Mucosa of descending colon (tissue), 3 donors: ENCODE results near the gene FUT1. TPM values are rescaled to one million over a fixed set of nuclear protein-coding genes. Genes with fewer than 3 reads are reported as not detected.
A peak's percentile ranks its signal among the peaks of the same experiment; 100 is the strongest.

Source experiments
- ATAC-seq: fragments of 200-7000 bp; cut with Tn5 transposase; one replicate; pipeline ENCODE4 v1.9.1; 2020; ENCODE audit warnings: mild to moderate bottlenecking, moderate library complexity
- DNase-seq, 3 donors: peaks; one replicate each; pipeline ENCODE4 v3.0.0-alpha.2; 2020
- H3K36me3 ChIP-seq: fragments of 200-600 bp; one replicate; pipeline ENCODE4 v1.8.0; 2021; ENCODE audit warnings: low read depth, mild to moderate bottlenecking
- H3K4me1 ChIP-seq: fragments of 200-600 bp; one replicate; pipeline ENCODE4 v1.8.0; 2021; ENCODE audit warnings: low read depth, mild to moderate bottlenecking
- H3K4me3 ChIP-seq: fragments of 200-600 bp; one replicate; pipeline ENCODE4 v1.8.0; 2021; ENCODE audit warnings: mild to moderate bottlenecking
- H3K9me3 ChIP-seq: fragments of 200-600 bp; one replicate; pipeline ENCODE4 v1.8.0; 2021; ENCODE audit warnings: mild to moderate bottlenecking
- intact Hi-C, 2 donors: fragments of 100-400 bp; cut with DNase I in 1 of 2; cut with micrococcal nuclease in 1 of 2; formaldehyde crosslinking; loops; one replicate each; pipeline versions ENCODE4 v1.11.0 to v1.11.1; 2022; cut with DNase I, micrococcal nuclease
- total RNA-seq, 3 donors: library from RNA; stranded (reverse); fragmentation: NEBNext Ultra II Directional in 2 of 3; extraction: Animal tissue kit (Norgen Biotek cat#: 25700) in 2 of 3; gene quantifications; one replicate each; pipeline versions ENCODE4 v1.2.1 to v1.2.4, GENCODE V29; 2021 to 2023
- TF ChIP-seq, protein P1 (sequence below): fragments of 200-600 bp; IDR thresholded peaks from one replicate; pipeline ENCODE4 v1.8.0; 2022; ENCODE audit warnings: antibody characterized with exemption, mild to moderate bottlenecking
- donor health status: DM: no; HTN: no; CAD: no; lungs with moderate emphysema.
- donor health status: DM: no; HTN: no; CAD: no.
- donor health status: DM: no; HTN: yes; CAD: no.

The FUT1 gene
- total RNA-seq, 3 donors from 2014 or later = 0.17 to 1.5 (median 0.72) TPM

DNA sequence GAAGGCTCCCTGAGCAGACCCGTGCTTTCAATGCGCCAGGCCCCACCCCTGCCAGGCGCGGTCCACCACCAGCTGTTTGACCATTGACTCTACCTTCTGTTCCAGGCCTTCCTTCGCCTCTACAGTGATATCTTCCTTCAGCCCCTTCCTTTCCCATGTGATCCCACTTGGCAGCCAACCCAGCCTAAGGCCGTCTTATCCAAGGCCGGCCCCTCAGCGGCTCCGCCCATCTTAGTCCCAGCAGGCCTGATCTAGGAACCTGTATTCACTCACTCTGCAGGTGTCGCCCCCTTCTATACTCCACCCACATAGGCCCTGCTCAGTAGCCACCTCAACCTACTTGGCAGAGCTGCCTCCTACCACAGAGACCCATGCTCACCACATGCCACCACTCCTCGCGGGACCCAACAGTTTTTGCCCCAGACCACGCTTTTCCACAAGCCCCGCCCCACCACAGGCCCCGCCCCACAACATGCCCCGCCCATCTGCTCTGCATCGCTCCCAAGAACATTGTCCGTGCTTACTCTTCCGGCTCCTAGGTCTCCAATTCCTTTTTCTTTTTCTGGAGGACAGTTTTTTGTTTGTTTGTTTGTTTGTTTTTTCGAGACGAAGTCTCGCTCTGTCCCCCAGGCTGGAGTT lies 15.0 kb downstream of the FUT1 start:
- Histone ChIP-seq H3K36me3 (no peaks in the 10 kb centered on the region), H3K4me3 (no peak overlapping the region), H3K9me3 (no peaks in the 10 kb centered on the region), H3K4me1 (peaks cover 17% of the 10 kb centered on the region)
- TF ChIP-seq, protein P1, sequence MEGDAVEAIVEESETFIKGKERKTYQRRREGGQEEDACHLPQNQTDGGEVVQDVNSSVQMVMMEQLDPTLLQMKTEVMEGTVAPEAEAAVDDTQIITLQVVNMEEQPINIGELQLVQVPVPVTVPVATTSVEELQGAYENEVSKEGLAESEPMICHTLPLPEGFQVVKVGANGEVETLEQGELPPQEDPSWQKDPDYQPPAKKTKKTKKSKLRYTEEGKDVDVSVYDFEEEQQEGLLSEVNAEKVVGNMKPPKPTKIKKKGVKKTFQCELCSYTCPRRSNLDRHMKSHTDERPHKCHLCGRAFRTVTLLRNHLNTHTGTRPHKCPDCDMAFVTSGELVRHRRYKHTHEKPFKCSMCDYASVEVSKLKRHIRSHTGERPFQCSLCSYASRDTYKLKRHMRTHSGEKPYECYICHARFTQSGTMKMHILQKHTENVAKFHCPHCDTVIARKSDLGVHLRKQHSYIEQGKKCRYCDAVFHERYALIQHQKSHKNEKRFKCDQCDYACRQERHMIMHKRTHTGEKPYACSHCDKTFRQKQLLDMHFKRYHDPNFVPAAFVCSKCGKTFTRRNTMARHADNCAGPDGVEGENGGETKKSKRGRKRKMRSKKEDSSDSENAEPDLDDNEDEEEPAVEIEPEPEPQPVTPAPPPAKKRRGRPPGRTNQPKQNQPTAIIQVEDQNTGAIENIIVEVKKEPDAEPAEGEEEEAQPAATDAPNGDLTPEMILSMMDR = no peak
- intact Hi-C loops = no loop called here
- DNase-seq (no peak), ATAC-seq (no peak)

DNA sequence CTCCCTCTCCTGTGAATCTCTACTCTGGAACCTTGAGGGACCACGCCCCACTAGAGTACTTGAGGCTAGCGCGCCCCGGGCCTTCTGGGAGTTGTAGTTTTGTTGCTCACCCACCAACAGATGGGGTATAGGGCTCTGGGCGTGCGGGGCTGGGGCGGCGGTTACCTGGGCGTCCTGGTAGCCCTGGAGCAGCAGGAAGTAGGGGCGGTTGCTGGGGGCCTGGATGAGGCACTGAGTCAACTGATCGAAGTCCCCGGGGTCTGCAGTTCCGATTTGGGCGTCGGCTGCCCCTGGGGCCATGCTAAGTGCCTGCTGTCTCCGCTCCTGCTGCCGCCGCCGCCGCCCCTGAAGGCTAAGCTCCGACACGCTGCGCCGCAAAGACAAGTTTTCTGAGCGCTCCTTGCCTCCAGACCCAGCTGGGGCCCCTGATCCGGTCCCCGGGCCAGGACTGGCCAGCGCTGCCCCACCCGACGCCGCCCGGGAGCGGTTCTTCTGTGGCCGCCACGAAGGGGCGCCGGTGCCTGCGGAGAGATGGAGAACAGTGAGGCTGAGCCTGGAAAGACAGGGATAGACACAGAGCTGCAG lies 17.3 kb downstream of the FUT1 start:
- intact Hi-C loops = no loop called here
- no peak for ATAC-seq
- DNase-seq = peak in 2 of 3 donors; percentile 55 to 60

GRCh38 chr19:48734625-48735024 lies 17.8 kb downstream of the FUT1 start:
- Histone ChIP-seq H3K36me3 (no peaks in the 10 kb centered on the region), H3K4me1 (peaks cover 11% of the 10 kb centered on the region), H3K9me3 (no peaks in the 10 kb centered on the region), H3K4me3 (no peak overlapping the region)
- no peak for ATAC-seq
- no peak for DNase-seq
- intact Hi-C loops = no loop called here
- TF ChIP-seq, protein P1 = no peak

More for the DNA sequence above, 17.3 kb downstream of the FUT1 start:
- Histone ChIP-seq H3K9me3 (no peaks in the 10 kb centered on the region), H3K4me3 (no peak overlapping the region), H3K36me3 (no peaks in the 10 kb centered on the region), H3K4me1 (peaks cover 11% of the 10 kb centered on the region)
- TF ChIP-seq, protein P1 = no peak

GRCh38 chr19:48731452-48731851 lies 21.0 kb downstream of the FUT1 start:
- intact Hi-C loops = no loop called here
- TF ChIP-seq, protein P1 = no peak
- no peak overlapping the region for H3K4me3 ChIP-seq
- no peaks in the 10 kb centered on the region for H3K36me3 ChIP-seq
- H3K9me3 ChIP-seq = peaks cover 3% of the 10 kb centered on the region
- ATAC-seq (no peak), DNase-seq (no peak)
- peaks cover 6% of the 10 kb centered on the region for H3K4me1 ChIP-seq

DNA sequence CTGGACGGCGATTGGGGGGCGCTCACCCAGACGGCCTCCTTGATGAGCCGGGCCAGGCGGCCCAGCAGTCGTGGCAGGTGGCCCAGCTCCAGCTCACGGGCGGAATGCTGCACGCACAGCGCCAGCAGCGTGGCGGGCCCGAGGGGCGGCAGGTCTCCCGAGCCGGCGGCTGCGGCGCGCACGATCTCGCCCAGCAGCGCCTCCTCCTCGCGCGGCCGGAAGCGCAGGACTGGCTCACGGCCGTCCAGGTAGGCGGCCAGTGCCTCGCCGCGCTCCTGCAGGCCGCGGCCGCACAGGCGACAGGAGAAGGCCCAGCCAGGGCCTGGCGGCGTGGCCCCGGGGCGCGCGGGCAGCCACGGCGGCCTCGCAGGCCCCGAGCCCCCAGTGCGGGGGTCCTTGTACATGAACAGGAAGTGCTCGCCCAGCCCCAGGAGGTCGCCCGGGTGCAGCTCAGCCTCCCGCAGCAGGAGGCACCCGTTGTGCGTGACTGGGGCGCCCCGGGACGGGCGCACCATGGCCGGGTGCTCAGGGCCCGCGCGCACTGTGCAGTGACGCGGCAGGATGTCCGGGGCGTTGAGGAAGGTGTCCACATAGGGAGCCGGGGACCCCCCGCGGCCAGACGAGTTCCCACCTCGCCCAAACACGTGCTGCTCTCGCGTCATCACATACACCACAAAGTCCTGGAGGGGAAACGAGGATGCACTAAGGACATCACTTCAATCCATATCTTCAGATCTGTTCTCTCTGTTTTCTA lies 23.4 kb downstream of the FUT1 start:
- Histone ChIP-seq H3K36me3 (no peaks in the 10 kb centered on the region), H3K4me3 (no peak overlapping the region), H3K9me3 (peaks cover 6% of the 10 kb centered on the region), H3K4me1 (no peaks in the 10 kb centered on the region)
- TF ChIP-seq, protein P1 = no peak
- peak; percentile 60 for ATAC-seq
- DNase-seq = no peak
- intact Hi-C loops = no loop called here
